OCI-LY1 (cell line): ENCODE measurements around the gene SLC37A4.

Experiments used
- EZH2 ChIP-seq: fragments of 200-600 bp; sonication (generic), shearing (Covaris generic); IDR thresholded peaks from 2 replicates; pipeline ENCODE4 v1.8.0; 2017; ENCODE audit warnings: borderline replicate concordance, mixed run types, mild to moderate bottlenecking, antibody characterized with exemption, low read length, moderate library complexity, mixed read lengths
- TF ChIP-seq, protein P1 (sequence below): fragments of 200-600 bp; sonication (generic), shearing (Covaris generic); IDR thresholded peaks from 2 replicates; pipeline ENCODE4 v1.5.1; 2017; ENCODE audit warnings: mild to moderate bottlenecking, antibody characterized with exemption, low read length, moderate library complexity, mixed read lengths

DNA sequence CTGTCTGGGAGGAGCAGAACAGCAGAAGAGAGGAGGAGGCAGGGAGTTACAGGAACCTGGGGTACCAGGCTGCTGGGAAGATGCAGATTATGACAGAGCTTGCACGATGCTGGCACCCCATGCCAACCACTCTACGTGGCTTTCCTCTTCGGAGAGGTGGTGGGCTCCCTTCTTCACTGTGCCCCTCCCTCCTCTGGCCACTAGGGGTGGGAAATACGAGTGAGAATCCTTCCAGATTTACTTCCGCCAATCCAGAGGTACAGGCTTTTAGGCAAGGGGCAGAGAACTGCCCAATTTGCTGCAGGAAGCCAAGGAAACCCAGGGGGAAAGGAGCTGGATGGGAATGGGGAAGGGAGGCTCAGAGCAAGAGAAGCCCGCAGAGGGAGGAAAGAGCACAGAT is 14.0 kb upstream of the SLC37A4 start:
- TF ChIP-seq, protein P1, sequence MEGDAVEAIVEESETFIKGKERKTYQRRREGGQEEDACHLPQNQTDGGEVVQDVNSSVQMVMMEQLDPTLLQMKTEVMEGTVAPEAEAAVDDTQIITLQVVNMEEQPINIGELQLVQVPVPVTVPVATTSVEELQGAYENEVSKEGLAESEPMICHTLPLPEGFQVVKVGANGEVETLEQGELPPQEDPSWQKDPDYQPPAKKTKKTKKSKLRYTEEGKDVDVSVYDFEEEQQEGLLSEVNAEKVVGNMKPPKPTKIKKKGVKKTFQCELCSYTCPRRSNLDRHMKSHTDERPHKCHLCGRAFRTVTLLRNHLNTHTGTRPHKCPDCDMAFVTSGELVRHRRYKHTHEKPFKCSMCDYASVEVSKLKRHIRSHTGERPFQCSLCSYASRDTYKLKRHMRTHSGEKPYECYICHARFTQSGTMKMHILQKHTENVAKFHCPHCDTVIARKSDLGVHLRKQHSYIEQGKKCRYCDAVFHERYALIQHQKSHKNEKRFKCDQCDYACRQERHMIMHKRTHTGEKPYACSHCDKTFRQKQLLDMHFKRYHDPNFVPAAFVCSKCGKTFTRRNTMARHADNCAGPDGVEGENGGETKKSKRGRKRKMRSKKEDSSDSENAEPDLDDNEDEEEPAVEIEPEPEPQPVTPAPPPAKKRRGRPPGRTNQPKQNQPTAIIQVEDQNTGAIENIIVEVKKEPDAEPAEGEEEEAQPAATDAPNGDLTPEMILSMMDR, result no peak
- no peak for TF ChIP-seq EZH2
